Chondrocyte (in vitro differentiated cells): ENCODE results near the gene COL4A2. TPM values are rescaled to one million over a fixed set of nuclear protein-coding genes. Genes with fewer than 3 reads are reported as not detected.
A peak's percentile ranks its signal among the peaks of the same experiment; 100 is the strongest.
"Not testable (repeated sequence)": the region's sequence is repeated elsewhere in the genome, so short reads cannot be mapped to it uniquely, and the experiment has no call there.

Experiments used
- DNase-seq: peaks from one replicate; pipeline ENCODE4 v3.0.0; 2021; ENCODE audit warnings: mixed read lengths, low spot score
- H3K27ac Mint-ChIP-seq: one replicate; pipeline ENCODE4 v1.8.0; 2021; ENCODE audit warnings: mild to moderate bottlenecking, moderate library complexity, mixed read lengths; ENCODE audit not compliant: unreplicated experiment
- H3K27me3 Mint-ChIP-seq: 2 replicates; pipeline ENCODE4 v1.8.0; 2021; ENCODE audit warnings: low read depth, mixed read lengths
- H3K36me3 Mint-ChIP-seq: 2 replicates; pipeline ENCODE4 v1.8.0; 2021; ENCODE audit warnings: low read depth, mixed read lengths
- H3K4me1 Mint-ChIP-seq: 2 replicates; pipeline ENCODE4 v1.8.0; 2021; ENCODE audit warnings: low read depth, mild to moderate bottlenecking, mixed read lengths
- H3K4me3 Mint-ChIP-seq: one replicate; pipeline ENCODE4 v1.8.0; 2021; ENCODE audit warnings: mild to moderate bottlenecking, moderate library complexity, mixed read lengths; ENCODE audit not compliant: unreplicated experiment
- H3K9me3 Mint-ChIP-seq: 2 replicates; pipeline ENCODE4 v1.8.0; 2021; ENCODE audit warnings: low read depth, mixed read lengths
- CTCF ChIP-seq: fragments of 200-600 bp; sonication (generic); IDR thresholded peaks from 2 replicates; pipeline ENCODE4 v1.5.0; 2021; ENCODE audit warnings: antibody characterized with exemption, mild to moderate bottlenecking, moderate library complexity
- total RNA-seq: library from RNA; stranded (reverse); gene quantifications from 3 replicates; pipeline ENCODE4 v1.2.1, GENCODE V29; 2021

Gene COL4A2
- total RNA-seq, 1 donor from 2014 or later = 2,366 TPM

GRCh38 chr13:110311443-110312338 is 4.6 kb downstream of the COL4A2 start:
- Mint-ChIP-seq H3K27me3 (no peaks in the 10 kb centered on the region), H3K4me1 (peaks cover 76% of the 10 kb centered on the region), H3K9me3 (no peaks in the 10 kb centered on the region), H3K27ac (peak overlapping the region; percentile 97), H3K36me3 (peaks cover 51% of the 10 kb centered on the region), H3K4me3 (peak overlapping the region; percentile 94)
- no peak for TF ChIP-seq CTCF
- DNase-seq = no peak

DNA sequence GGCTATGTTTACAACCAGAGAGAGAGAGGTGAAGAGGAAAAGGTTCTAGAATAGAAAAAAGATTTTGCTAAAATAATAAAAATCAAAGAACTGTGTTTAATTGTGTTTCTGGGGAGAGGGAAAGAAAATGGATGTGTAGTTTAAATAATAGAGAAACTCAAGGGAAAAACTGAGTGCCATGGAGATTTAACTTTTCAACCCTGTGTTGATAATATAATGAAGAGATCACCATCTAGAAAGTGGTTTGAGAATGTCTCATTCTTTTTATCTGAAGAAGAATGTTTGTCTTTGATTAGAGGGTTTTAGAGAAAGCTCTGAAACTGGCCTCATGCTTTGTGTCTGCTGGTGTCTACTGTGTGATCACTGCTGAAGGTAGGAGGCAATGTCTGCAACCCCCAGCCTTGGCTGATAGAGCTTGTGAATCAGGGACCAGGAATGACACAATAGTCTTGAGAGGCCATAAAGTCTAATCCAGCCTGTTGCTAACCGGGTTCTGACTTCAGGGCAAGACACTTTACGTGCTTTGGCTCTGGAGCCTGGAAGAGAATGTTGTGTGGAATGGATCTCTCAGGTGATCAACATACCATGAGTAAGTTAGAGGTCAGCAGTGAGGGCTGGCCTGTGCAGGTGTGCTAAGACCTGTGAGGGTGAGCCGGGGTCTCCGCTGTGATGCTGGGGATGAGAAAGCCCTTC is 5.4 kb downstream of the COL4A2 start:
- Mint-ChIP-seq H3K4me1 (peaks cover 84% of the 10 kb centered on the region), H3K27ac (peak overlapping the region; percentile 97), H3K4me3 (peak overlapping the region; percentile 94), H3K36me3 (peaks cover 58% of the 10 kb centered on the region), H3K9me3 (no peaks in the 10 kb centered on the region), H3K27me3 (no peaks in the 10 kb centered on the region)
- TF ChIP-seq CTCF = peak; percentile 23
- no peak for DNase-seq

DNA sequence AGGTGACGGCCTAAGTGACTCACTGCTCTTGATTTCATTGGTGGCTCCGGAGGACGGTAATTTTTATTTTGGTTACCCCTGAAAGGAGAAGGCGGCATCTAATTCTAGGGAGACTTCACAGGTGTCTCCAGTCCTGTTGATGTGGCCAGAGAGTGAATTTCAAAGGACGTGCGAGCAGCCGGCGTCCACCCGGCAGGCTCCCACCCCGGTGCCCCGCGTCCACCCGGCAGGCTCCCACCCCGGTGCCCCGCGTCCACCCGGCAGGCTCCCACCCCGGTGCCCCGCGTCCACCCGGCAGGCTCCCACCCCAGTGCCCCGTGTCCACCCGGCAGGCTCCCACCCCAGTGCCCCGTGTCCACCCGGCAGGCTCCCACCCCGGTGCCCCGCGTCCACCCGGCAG is 6.2 kb downstream of the COL4A2 start:
- H3K27me3 Mint-ChIP-seq, H3K9me3 Mint-ChIP-seq, DNase-seq: not testable (repeated sequence)
- Mint-ChIP-seq H3K4me1 (peaks cover 92% of the 10 kb centered on the region), H3K27ac (peak overlapping the region; percentile 97), H3K4me3 (peak overlapping the region; percentile 94), H3K36me3 (peaks cover 59% of the 10 kb centered on the region)

DNA sequence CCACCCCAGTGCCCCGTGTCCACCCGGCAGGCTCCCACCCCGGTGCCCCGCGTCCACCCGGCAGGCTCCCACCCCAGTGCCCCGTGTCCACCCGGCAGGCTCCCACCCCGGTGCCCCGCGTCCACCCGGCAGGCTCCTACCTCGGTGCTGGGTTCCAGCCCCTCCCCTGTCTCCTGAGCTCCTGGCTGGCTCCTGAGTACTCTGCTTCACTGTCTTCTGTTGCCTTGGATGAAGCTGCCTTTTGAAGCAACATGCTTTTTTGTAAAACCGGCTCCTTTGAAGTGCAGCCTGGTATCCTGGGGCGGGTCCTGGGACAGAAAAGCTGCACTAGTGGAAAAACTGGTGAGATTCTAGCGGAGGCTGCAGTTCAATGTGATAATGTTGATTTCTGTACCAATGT is 6.6 kb downstream of the COL4A2 start:
- peaks cover 94% of the 10 kb centered on the region for H3K4me1 Mint-ChIP-seq
- DNase-seq, H3K27me3 Mint-ChIP-seq, H3K9me3 Mint-ChIP-seq: not testable (repeated sequence)
- peaks cover 54% of the 10 kb centered on the region for H3K36me3 Mint-ChIP-seq
- peak overlapping the region; percentile 57 for H3K4me3 Mint-ChIP-seq
- H3K27ac Mint-ChIP-seq = peak overlapping the region; percentile 84

DNA sequence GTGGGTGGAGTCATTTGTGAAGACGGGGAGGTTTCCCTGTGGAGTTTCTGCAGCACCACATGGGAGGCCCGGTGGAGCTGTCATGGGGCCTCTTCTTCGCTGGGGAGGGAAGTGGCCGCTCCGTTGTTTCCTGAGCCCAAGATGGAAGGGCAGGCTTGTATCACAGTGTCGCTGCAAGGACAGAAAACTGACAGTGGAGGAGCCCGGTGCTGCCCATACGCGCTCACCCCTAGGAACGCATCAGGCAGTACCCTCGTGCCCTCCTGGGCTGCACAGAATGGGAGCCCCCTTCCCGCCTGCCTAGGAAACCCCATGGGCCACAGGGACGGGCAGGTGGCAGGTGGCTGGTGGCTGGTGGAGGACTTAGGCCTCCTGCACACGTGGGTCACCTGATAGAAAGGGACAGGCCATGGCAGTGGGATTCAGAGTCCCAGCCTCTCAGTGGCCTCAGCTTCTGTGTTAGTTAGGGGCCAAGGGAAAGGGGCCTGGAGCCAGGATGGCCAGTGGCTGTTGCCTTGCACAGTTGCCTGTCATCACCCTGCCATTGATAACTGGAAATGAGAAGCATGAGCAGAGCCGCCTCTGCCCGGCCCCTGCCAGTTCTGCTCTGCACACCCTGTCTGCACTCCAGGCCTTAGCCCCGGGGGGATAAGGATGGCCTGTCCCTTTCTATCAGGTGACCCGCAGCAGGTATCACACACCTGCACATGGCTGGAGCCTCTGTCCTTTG is 7.6 kb downstream of the COL4A2 start:
- Mint-ChIP-seq H3K9me3 (no peaks in the 10 kb centered on the region), H3K4me1 (peaks cover 94% of the 10 kb centered on the region), H3K27ac (peak overlapping the region; percentile 84), H3K4me3 (no peak overlapping the region), H3K36me3 (peaks cover 52% of the 10 kb centered on the region), H3K27me3 (no peaks in the 10 kb centered on the region)
- no peak for TF ChIP-seq CTCF
- no peak for DNase-seq

DNA sequence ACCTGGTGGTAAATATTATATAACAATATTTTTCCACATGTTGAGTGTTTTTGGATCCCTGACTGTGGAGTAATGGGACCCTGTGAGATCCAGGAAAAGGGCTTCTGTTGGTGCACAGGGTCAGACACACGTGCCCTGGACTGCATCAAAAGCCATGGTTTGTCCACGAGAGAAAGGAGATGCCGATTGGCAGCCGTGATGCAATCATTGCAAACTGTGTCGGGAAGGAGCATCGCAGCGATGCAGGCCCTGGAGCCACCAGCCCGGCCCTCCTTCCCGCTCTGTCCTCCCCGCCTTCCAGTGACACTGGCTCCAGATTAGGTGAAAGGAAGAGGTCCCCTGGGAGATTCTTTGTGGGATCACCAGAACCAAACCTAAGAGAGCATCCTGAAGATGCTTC is 9.1 kb downstream of the COL4A2 start:
- H3K36me3 Mint-ChIP-seq = peaks cover 43% of the 10 kb centered on the region
- H3K27me3 Mint-ChIP-seq = no peaks in the 10 kb centered on the region
- peaks cover 89% of the 10 kb centered on the region for H3K4me1 Mint-ChIP-seq
- TF ChIP-seq CTCF = no peak
- no peak overlapping the region for H3K4me3 Mint-ChIP-seq
- no peaks in the 10 kb centered on the region for H3K9me3 Mint-ChIP-seq
- DNase-seq = no peak
- peak overlapping the region; percentile 84 for H3K27ac Mint-ChIP-seq
